Hematopoietic multipotent progenitor cell (in vitro differentiated cells): ENCODE data around the gene ACSL6. TPM values are rescaled to one million over a fixed set of nuclear protein-coding genes. Genes with fewer than 3 reads are reported as not detected.

ENCODE experiments used
- DNase-seq, 3 donors: peaks; one replicate each; pipeline ENCODE4 v3.0.0-alpha.2; 2011 to 2015; ENCODE audit warnings: low read depth in 2 of 3, low spot score in 2 of 3
- total RNA-seq: library from RNA; depleted of rRNA; stranded (reverse); fragments of >200 nt; gene quantifications from one replicate; pipeline ENCODE4 v1.2.3, GENCODE V29; 2012

The ACSL6 gene
- total RNA-seq, 1 donor, result 0.27 TPM

DNA sequence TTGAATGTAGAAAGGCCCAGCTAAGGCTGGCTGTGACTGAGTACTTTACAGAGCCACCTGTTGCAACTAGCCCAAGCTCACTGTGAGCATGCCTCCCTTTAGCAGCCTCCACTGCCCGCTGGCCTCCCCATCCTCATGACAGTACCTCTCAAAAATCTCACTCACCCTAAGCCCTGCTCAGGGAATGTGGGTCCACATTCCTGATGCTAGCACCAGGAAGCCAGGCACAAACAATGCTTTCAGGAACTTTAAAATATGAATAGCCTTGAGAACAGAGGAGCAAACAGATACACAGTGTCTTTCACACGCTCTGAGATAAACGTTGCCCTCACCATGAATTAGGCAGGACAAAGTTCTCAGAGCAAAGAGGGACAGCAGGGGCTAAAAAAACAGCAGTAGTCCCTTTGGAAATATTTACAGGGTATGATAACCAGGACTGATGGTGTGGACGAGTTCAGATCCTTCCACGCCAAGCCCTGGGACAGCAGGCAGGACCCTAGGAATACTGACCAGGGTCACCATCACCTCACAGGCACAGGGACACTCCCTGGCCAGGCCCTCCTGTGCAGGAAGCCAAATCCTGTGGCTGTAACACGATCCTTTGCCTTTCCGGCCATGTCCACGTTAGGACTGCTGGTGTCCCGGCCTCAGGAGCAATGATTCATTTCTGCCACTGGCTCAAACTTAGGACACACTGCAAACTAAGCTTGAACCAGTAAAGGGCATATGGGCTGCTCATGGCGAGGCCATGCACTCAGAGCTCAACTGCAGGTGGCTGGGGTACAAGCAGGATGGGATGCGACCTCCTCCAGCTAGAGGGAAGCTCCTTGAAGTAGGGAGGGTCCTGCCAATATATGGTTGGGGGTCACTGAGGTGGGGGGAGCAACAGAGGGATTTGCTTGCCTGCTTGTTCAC is 9.6 kb downstream of the ACSL6 start:
- no peak for DNase-seq

DNA sequence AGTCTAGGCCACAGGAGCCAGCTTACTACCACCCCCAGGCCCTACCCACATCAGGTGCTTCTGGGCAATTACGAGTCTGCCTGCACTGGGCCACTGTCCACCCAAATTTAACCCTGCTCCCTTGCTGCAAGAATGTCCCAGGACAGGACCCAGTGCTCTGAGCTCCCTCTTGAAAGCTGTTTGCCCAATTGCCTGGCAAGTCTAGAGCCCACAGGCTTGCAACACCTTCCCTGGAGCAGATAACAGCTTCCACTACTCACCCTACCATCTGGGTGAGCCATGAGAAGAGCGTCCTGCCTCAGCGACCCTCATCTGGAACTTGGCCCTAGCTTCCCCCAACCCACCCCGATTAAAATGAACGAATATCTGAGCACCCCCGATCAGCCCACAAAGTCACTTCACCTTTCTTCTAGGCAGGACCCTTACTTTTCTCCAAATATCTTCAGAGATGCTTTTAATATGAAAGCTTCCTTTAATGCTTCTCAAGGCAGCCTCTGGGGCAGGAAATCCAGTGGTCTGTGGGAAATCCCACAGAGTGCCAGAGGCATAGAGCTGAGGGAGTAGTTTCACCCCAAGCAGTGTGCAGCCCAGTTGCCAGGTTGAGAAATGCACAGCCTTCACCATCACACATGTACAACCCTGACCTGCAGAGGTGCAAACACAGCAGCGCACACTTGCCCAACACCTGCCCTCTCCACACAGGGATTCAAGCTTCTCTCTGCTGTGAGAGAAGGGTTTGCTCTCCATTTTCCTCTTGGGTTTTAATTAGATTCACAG is 10.6 kb downstream of the ACSL6 start:
- DNase-seq, result peak in 2 of 3 donors; percentile 66 to 83

DNA sequence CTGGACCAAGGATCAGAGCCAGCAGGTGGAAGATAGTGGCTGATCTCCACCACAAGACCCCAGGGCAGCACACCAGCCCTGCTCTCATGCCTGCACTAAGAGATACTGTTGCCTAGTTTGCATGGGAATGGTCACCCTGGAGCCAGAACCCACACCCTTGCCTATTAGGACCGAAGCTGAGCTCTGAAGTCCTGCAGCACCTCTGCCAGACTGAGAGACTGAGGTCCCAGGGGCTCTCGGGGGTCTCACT is 11.3 kb downstream of the ACSL6 start:
- no peak for DNase-seq

DNA sequence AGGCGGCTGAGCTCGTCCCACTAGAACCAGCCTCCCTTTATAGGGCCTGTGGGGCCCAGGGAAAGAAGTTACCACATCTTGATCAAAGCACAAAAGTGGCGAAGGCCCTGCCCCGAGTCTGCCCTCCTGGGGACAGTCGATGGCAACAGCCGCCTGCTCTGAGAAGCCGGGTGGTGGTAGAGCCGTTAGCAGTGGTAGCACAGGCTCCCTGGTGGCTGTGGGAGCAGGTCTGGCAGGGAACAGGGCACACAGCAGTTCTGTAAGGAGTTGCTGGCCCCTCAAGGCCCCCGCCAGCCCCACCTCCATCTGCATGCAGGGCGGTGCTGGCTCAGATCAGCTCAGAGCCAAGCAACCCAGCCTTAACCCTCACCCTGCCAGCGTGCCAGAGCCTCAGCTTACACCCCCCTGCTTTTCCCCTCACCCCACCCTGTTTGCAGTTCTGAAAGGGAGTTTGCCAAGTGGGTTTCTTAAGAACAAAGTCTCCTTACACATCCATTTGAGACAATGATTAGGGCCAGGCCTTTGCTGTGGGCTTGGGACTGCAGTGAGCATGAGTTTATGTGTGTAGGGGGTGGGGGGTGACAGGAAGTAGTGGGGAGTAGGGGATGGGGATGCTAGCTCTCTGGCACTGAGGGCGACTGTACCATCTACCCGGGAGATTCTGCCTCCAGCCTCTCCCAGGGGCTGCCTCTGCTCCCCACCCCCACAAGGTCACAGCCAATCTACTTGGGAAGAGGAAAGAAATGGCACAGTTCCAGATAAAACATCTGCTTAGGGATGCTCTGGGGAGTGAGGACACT is 11.8 kb downstream of the ACSL6 start:
- no peak for DNase-seq

DNA sequence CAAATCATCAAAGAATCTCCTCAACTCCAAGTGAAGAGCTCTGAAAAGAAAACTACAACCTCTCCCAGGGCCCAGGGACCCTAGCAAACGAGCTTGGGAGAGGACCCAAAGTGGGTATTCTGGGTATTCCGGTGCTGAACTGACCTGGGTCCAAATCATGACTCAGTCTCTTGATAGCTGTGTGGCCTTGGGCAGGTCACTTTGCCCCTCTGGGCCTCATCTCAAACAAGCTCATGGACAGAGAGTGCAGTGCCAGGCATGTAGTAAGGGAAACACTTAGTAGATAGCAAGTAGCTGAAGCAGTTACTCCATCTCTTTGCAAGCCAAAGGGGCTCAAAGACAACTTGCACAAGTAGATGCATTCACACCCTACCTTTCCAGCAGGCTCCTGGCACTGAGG is 12.4 kb downstream of the ACSL6 start:
- no peak for DNase-seq

DNA sequence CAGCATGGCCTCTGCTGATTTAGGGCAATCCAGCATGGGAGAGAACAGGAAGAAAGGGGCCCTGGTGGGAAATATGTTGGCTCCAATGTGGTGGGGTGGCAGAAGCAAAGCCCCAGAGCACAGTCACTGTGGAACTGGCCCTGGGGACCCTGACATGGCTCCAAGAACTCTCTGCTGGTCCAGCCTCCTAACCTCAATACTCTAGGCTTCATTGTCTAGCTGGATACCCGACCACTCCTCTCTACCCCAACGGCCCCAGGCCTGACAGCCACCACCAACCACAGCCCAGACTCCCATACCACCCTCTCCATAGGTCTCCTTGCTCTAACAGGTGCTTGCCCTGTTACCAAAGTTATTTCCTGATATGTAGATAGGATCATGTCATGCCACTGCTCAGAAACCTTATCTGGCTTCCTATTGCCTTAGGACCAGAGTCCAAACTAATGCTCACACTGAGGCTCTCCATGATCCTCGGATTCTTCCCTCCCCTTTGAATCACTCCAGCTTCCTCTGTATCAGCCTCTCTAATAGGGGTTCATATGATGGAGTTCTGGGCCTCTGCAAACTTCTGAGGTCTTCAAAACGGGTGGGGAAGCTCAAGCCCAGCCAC is 12.9 kb downstream of the ACSL6 start:
- no peak for DNase-seq

DNA sequence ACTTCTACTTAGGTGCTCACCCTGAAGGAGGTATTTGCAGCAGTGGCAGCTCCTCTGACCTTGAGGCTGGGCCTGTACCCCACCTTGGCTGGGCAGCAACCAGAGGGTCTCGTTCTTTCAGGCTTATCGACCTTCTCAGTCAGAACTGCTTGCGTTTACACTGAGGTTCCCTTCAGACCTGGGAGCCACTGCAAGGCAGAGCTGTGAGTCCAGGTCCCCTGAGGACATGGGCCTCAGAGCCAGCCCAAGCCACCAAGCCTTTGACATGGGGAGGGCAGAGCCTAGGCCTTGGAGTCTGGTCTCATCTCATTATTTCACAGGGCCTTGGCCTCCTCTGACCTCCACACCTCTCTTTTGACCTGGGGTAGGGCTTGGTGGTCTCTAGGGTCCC is 13.7 kb downstream of the ACSL6 start:
- no peak for DNase-seq

DNA sequence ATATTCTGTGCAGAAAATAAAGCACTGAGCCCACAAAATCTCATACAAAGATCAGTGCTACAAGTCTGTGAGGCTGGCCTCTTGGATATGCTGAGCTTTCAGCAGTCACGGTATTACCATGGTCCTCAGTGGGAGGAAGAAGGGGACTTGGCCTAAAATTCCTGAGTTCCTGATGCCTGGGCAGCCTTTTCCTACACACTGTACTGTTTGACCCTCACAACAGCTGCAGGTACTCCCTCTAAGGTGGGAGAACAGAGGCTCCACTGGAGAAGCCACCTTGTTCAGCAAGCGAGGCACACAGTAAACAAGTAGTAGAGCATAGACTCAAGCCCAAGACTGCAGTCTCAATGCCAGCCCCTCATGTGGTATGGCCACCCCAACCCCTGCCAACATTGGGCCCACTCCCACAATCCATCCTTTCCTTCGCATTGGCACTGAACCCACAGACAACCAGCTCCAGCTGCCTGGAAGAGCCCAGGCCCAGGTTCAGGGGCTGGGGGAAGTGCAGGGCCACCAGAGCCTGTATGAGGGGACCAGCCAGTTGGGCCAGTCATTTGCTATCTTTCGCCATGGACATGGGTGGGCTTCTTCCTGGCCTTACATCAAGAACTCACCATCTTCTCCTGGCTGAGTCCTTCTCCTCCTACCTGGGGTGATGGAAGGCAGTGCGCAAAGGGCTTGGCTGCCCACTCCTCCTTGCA is 14.3 kb downstream of the ACSL6 start:
- no peak for DNase-seq

DNA sequence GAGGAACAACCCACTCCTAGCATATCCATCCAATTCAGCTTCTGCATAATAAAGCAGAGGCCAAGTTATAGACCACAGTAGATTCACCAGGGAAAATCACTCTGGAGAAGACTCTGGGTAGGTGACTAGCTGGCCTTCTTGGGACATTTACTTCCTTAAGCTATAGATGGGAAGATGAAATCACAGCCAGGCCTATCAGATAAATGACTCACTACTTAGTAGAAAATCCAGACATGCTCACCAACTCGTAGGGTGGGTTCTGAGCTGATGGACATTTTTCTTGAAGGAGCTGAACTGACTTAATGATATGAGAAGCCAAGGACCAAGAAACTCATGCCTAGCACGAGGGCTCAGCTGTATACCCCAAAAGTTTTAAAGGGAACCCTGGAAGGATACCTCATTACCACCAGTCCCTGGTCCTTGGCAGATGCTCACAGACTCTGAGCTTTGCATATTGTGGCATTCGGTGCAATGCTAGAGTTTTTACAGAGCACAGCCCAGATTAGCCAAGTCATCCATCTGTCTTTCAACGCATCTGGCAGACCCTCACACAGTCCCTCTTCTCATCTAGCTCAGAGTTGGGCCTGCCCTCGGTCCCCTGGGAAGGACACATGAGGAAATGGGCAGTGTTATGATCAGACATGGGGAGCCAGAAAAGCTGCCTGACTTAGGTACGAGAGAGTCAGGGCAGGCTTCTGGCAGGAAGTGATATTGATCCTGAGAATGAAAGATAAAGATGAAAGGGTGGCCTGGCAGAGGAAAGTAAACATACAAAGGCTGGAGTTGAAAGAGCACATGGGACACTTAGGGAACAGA is 15.0 kb downstream of the ACSL6 start:
- DNase-seq, result peak in 2 of 3 donors; percentile 73 to 88

DNA sequence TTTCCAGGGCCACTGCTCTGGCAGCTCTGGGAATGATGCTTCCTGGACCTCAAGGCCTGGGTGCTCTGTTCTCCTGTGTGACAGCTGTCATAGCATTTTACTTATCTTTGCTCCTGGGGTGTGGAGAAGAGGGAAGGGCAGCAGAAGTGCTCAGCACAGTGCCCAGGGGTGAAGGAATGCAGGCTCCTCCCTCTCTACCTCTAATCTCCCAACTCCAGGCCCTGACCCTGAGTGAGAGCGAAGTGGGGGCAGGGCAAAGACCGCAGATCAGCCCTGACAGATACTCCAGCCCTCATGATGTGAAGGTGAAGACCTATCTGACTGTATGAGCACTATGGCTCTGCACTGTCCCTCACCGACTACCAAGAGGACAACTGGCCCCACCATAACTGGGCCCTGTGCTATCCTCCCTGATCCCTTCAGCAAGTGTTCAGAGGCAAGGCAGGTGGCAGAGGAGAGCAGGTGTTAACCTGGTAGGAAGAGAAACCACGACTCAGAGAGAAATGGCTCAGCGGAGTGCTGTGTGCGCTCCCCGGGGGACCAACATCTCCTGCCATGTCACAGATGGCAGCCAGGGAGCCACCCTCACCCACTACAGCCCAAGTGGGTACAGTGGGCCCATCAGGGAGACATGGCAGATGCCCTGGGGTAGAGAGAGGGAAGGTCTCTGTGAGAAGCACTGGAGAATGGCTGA is 16.8 kb downstream of the ACSL6 start:
- DNase-seq, result no peak

DNA sequence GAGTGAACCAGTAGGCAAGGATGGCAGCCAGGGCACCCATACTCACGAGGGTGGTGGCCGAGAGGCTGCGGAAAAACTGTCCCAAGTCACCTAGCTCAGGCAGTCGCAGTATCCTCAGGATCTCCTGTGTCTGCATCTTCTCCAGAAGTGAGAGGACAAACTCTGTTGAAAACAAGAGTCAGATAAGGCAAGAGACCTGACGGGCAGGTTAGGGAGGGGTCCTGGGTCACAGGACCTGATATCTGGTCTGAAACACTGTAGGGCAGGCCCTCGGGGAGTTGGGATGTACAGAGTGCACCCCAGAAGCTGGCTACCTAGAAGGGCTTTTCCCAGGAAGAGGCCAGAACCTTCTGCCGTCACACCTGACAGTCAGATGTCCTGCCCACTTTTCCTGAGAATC is 17.4 kb downstream of the ACSL6 start:
- DNase-seq, result no peak

DNA sequence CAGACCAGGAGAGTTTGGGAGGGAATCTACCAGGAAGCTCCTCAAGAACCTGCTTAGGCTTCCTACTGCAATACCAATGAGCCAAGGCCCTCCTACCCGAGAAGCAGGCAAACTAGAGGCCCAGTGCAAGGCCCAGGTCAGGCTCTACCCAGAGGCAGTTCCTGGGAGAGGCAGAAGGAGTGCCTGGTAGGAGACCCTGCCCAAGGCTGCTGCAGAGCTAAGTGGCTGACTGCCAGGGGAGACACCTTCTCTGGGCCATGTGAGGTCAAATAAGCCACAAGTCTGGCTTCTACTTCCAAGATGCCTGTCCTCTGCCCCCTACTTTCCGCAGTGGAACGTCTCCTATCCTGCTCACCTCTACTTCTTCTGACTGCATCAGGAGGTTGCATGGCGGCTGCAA is 17.8 kb downstream of the ACSL6 start:
- DNase-seq, result no peak

DNA sequence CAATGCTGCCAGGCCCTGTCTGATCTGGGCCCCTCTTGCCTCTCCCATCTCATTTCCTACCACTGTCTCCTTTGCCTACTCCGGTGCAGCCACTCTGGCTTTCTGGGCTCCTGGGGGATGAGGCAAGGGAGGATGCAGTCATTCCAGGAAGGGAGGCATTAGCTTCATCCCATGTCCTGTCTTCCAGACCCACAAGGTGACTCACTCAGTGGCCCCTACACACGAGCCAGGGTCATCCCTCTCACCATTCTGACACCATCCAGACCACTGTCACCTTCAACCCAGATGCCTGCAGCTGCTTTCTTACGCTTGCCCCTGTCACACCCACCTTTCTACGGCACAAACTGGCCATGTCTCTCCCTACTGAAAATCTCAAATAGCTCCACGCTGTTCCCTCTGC is 19.1 kb downstream of the ACSL6 start:
- DNase-seq, result no peak

DNA sequence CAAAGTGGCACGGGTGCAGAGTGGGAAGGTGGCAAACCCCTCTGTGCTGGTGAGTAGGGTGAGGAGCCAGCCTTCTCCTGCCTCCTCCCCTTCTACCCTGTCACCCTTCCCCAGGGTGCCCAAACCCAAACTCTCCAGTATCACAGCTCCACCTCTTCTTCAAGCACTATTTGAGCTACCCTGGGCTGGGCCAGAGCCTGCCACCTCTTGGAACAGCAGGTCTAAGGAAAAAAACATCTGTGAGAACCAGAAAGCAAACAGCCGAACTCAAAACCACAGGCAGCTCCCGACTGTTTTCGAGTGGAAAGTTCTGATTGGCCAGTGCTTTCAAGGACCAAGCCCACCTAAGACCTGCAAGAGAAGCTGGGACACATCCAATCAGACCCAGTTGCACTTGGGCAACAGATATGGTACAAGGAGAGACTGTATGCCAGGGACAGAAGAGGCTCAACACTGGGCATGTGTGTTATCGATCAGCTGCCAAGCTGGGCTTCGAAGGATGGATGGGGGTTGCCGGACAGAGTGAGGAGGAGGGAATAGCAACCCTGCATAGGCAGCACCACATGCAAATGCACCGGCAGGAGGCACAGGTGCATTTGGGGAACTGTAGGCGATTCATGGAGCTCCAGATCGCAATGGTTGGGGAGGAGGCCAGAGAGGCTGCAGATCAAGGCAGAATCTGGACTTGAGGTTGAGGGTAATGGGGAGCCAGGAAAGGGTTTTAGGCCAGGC is 19.7 kb downstream of the ACSL6 start:
- no peak for DNase-seq

DNA sequence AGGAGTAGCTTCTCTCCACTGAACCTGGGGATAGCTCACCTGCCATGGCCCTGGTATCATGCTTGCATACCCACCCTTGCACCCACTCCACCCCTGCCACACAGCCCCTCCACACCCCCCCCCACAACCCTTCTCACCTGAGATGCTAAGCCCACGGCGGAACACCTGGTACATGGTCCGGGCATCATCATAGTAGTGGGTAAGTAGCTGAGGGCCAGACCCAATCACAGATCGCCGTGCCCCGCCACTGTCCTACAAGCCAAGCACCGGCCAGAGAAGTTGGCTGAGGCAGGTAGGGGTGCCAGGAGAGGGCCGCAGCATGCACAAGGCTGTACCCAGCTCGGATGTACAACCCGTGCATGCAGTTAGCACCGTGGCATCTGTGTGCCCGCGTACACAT is 20.7 kb downstream of the ACSL6 start:
- DNase-seq, result no peak

DNA sequence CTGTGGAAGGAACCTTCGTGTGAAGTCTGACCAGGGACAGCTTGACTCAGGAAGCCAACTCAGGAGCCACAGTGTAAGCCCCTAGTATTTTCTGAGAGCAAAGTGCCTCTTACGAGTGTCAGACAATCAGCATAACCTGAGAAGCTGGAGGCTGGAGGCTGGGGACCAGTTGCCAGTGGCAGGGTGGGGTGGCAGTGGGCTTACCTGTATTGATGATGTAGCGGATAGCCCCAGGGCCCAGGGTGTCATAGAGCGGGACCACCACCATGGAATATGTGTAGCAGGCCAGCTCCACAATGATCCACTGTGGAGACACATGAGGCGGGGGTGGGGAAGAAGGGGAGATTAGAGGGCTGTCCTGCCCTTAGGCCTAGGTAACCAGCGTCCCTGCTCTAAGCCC is 22.9 kb downstream of the ACSL6 start:
- no peak for DNase-seq

DNA sequence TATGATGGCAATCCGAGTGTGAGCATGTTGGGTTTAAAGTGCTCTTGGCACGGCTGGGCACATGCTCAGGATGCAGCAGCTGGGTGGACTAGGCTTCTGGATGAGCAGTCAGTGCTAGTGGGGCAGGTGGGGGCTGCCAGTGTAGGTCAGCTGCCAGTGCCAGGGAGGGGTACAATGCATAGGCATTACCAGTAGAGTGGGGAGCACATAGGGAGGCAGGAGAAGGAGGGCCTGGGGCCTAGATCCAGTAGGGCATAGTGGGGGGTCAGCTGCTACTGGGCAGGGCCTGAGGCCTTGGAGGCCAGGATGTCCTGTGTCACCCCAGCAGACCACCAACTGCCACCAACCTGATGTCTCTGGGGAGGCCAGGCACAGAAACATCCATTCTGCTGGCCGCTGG is 24.2 kb downstream of the ACSL6 start:
- no peak for DNase-seq

DNA sequence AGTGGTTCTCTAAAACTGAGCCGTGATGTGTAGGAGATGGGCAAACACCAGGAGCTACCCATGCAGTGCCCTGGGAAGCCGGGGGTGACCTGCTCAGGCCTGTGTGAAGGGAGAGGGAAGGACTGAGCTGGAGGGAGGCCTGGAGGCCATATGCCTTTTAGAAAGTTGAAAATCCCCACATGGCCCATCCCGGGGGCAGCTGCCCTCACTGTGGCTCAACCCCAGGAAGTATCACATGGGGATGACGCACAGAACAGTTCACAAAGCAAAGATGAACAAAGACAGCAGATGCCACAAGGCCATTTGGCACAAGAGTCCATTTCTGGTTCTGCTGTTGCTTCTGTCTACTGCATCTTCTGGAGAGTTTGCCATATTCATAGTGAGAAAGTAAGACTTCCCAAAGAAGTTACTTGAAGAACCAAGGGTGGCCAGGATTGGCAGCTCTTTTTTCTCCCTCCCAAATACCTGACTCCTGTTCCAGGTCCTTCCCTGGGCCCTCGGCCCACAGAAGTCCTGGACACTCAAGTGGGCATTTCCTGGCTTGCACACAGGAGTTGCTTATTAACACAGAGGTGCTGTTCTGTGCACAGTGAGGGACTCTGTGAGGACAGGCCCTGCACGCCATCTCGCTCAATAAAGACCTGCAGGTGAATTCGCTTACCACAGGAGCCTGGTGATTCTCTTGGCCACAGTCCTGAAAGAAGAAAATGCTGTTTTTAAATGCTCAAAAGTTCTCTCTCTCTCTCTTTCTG is 25.1 kb downstream of the ACSL6 start:
- no peak for DNase-seq
